Stimulated activated CD4-positive, alpha-beta T cell treated with anti-CD3 and anti-CD28 coated beads, TNF-alpha, amount 100 ng/mL, for 1 hour (primary cell): ENCODE results near the gene MEIKIN.
"Not testable (repeated sequence)": the region's sequence is repeated elsewhere in the genome, so short reads cannot be mapped to it uniquely, and the experiment has no call there.

Source experiments
- DNase-seq, 3 donors: peaks; one replicate each; pipeline ENCODE4 v3.0.0-alpha.2; 2020; ENCODE audit warnings: low read depth in 3 of 3, low spot score in 1 of 3

Gene MEIKIN

GRCh38 chr5:131913603-131914002, 31.9 kb downstream of the MEIKIN start:
- DNase-seq, result no peak

- DNase-seq, result no peak
These were observed 38.8 kb downstream of the MEIKIN start for GRCh38 chr5:131906668-131907067.

DNA sequence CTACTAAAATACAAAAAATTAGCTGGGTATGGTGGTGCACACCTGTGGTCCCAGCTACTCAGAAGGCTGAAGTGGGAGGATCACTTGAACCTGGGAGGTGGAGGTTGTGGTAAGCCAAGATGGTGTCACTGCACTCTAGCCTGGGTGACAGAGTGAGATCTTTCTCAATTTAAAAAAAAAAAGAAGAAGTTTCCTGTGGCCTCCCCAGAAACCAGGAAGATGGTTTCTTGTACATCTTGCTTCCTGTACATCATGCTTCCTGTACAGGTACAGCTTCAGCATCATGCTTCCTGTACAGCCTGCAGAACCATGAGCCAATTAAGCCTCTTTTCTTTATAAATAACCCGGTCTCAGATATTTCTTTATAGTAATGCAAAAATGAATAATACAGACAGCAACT, 43.2 kb downstream of the MEIKIN start:
- not testable (repeated sequence) for DNase-seq

DNA sequence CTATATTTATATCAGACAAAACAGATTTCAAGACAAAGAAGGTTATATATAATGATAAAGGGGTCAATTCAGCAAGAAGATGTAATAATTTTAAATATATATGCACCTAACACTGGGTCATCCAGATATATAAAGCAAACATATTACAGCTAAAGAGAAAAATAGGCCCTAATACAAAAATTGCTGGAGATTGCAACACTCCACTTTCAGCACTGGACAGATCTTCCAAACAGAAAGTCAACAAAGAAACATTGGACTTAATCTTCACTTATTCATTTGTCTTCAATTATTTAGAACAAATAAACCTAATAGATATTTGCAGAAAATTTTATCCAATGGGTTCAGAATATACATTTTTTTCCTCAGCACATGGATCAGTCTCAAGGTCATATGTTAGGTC, 45.8 kb downstream of the MEIKIN start:
- DNase-seq, result no peak

- DNase-seq, result no peak
These were observed 61.5 kb downstream of the MEIKIN start for GRCh38 chr5:131883984-131884383.

GRCh38 chr5:131879705-131880104, 65.8 kb downstream of the MEIKIN start:
- DNase-seq, result no peak

DNA sequence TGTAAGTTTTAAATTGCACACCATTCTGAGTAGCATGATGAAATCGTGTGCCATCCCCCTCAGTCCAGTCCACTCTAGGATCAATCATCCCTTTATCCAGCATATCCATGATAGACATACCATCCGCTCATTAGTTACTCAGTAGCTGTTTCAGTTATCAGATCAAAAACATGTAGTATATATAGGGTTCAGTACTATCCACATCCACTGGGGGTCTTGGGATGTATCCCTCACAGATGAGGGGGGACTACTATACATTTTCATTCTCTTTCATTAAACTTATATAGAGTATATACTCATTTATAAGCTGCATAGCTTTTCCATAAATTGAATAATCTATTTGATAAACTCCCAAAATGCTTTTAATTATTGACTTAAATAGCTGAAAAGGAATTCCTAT, 67.6 kb downstream of the MEIKIN start:
- DNase-seq, result no peak

DNA sequence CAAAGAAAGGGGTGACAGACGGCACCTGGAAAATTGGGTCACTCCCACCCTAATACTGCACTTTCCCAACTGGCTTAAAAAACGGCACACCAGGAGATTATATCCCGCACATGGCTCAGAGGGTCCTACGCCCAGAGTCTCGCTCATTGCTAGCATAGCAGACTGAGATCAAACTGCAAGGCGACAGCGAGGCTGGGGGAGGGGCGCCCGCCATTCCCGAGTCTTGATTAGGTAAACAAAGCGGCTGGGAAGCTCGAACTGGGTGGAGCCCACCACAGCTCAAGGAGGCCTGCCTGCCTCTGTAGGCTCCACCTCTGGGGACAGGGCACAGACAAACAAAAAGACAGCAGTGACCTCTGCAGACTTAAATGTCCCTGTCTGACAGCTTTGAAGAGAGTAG, 74.2 kb downstream of the MEIKIN start:
- DNase-seq, result not testable (repeated sequence)

DNA sequence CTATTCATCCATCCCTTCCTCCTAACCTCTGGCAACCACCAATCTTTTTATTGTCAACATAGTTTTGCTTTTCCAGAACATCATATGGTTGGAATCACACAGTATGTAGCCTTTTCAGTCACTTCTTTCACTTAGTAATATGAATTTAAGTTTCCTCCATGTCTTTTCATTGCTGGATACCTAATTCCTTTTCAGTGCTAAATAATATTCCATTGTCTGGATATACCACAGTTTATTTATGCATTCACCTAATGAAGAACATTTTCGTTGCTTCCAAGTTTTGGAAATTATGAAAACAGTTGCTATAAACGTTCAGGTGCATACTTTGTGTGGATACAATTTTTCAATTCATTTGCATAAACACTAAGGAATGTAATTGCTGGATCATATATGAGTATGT, 77.9 kb downstream of the MEIKIN start:
- no peak for DNase-seq

GRCh38 chr5:131863700-131864099, 81.8 kb downstream of the MEIKIN start:
- no peak for DNase-seq

DNA sequence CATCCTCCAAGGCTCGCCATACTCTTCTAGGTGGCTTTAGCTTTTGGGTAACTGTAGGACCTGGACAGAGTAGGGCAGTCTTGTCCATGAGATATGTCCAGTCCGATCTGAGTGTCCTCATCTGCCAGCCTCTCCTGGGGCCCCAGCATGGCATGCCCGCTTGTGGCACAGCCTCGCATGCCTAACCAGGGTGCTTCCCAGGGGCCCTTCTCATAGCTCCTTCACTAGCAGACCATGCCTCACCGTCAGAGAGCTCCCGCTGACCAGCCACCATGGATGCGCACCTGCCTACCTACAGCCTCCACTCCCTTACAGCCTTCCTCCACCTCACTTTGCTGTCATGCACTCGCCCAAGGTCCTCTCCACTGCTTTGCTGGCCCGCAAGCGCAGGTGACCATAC, 88.1 kb downstream of the MEIKIN start:
- no peak for DNase-seq

DNA sequence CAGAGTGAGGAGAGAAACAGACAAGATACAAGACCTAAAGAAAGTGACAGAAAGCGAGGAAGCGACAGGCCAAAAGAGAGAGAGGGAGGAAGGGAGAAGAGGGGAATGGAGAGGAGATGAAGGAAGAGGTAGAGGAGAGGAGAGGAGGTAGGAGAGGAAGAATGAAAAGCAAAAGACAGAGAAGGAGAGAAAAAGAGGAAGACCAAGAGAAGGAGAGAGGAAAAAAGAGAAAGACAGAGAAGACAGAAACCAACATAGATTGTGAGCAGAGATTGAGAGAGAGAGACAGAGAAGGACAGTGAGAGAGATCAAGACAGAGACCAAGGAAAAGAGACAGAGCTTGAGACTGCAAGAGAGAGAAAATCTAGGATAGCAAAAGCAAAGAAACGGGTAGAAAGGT, 90.0 kb downstream of the MEIKIN start:
- no peak for DNase-seq

DNA sequence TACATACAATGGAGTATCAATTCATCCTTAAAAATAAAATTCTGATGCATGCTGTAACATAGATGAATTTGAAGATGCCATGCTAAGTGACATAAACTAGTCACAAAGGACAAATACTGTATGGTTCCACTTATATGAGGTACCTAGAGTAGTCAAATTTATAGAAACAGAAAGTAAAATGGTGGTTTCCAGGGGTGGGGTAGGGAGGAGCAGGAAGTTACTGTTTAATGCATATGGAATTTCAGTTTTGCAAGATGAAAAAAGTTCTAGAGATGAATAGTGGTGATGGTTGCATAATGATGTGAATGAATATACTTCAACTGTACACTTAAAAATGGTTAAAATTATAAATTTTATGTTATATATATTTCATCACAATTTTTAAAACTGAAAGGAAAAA, 91.3 kb downstream of the MEIKIN start:
- no peak for DNase-seq

GRCh38 chr5:131848662-131849061, 96.8 kb downstream of the MEIKIN start:
- no peak for DNase-seq

DNA sequence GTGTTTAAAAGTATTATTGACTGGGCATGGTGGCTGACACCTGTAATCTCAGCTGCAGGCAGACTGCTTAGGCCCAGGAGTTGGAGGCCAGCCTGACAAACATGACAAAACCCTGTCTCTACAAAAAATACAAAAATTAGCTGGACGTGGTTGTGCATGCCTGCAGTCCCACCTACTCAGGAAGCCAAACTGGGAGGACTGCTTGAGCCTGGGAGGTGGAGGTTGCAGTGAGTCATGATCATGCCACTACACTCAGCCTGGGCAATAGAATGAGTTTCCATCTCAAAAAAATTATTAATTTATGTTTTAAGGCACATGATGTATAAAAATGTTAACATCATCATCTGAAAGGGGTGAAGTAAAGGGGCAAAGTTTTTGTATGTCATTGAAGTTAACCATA, 98.9 kb downstream of the MEIKIN start:
- DNase-seq, result no peak

DNA sequence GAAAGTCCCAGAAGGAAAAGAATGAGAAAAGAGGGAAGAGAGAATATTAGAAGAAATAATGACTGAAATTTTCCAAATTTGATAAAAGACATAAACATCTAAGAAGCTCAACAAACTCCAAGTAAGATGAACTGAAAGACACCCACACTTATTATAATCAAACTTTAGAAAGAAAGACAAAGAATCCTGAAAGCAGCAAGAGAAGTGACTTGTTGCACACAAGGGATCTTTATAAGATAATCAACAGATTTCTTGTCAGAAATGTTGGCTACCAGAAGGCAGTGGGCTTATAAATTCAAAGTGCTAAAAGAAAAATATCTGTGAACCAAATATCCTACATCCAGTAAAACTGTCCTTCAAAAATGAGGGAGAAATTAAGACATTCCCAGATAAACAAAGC, 99.6 kb downstream of the MEIKIN start:
- DNase-seq, result no peak

DNA sequence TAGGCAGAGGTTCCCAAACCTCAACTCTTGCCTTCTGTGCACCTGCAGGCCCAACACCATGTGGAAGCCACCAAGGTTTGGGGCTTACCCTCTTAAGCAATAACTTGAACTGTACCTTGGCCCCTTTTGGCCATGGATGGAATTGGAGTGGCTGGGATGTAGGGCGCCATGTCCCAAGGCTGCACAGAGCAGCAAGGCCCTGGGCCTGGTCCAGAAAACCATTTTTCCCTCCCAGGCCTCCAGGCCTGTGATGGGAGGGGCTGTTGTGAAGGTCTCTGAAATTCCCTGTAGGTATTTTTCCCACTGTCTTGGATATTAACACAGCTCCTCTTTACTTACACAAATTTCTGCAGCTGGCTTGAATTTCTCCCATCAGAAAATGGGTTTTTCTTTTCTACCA, 102.5 kb downstream of the MEIKIN start:
- not testable (repeated sequence) for DNase-seq

DNA sequence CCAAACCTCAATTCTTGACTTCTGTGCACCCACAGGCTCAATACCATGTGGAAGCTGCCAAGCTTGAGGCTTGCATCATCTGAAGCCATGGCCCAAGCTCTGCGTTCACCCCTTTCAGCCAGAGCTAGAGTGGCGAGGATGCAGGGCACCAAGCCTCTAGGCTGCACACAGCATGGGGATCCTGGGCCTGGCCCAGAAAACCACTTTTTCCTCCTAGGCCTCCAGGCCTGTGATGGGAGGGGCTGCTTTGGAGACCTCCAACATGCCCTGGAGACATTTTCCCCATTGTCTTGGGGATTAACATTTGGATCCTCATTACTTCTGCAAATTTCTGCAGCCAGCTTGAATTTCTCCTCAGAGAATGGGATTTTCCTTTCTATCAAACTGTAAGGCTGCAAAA, 112.8 kb downstream of the MEIKIN start:
- not testable (repeated sequence) for DNase-seq

DNA sequence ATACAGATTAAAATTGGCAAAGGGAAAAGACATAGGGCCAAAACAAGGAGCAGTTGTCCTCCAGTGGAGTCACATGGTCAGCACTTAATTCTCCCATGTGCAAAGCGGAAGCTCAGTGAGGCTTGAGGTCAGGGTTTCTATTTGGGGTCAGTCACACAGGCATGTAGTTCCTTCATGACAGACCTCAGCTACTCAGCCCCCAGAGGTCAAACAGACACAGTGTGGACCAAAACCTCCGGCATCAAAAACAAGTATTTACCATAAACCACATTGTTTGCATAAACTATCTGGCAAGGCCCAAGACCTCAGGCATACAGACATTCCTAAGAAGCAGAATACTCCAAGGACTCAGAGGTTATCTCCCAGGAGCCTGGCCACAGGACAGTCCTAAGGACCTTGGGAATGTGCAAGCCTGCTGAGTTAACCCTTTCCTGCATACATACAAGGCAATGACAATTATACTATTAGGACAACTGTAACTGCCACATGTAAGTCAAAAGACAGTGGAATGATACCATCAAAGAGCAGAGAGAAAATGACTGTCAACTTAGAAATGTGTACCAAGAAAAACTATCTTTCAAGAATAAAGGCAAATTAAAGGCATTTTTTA, 120.0 kb downstream of the MEIKIN start:
- no peak for DNase-seq

DNA sequence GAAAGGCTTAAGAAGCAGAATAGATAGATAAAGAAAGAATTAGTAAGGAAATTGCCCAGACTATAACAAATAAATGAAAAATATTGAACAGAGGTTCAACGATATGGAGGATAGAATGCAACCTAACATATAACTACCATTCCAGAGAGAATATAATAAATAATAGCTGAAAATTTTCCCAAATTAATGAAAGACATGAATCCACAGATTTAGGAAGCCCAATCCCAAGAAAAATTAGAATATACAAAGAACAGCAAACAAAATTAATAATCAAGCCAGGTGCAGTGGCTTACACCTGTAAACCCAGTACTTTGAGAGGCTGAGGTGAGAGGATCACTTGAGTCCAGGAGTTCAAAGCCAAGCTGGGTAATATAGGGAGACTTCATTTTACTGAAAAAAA, 120.8 kb downstream of the MEIKIN start:
- no peak for DNase-seq

GRCh38 chr5:131821221-131821620, 124.2 kb downstream of the MEIKIN start:
- no peak for DNase-seq

DNA sequence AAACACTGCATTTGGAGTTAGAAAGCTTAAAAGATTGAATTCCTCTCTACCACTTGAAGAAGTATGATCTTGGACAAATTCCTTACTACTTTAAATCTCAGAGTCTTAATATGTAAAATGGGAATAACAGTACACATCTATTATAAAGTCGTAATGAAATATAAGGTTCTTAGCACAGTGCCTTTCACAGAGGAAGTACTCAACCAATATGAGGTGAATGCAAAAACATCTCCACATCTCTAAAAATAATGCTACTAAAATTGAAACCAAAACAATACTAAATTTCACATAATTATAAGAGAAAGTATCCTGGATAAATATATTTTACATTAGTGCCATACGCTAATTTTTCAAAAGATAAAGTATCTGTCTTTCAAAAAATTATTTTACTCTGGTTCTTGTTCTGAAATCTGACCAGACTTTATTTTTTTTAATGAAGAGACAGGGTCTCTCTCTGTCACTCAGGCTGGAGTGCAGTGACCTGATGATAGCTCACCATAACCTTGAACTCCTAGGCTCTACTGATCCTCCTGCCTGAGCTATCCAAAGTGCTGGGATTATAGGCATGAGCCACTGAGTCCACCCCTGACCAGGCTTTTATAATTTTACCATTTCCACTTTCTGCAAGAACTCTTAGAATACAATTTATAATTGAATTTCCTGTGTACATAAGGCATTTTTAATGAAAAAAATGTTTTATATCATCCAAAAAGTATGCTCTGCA, 127.3 kb downstream of the MEIKIN start:
- DNase-seq, result no peak

DNA sequence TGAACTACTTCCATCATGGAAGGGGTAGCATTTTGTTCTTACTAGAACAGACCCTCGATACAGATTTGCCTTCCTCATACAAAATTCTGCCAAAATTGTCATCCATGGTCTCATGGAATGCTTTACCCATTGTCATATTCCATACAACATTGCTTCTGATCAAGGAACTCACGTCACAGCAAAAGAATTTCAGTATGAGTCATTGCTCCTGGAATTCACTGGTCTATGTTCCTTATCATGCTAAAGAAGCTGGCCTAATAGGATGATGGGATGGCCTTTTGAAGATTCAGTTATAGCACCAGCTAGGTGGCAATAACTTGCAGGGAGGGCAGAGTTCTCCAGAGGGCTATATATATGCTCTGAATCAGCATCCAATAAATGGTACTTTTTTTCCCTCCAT, 130.5 kb downstream of the MEIKIN start:
- no peak for DNase-seq
